ENCODE data around the gene BTG4. TPM values are rescaled to one million over a fixed set of nuclear protein-coding genes. Genes with fewer than 3 reads are reported as not detected.

Gene BTG4
- total RNA-seq, 2 donors from 2014 or later: not detected

- no peak for DNase-seq (ENCODE audit: low spot score)
- intact Hi-C loops (cut with DNase I): loop anchor here in 1 of 2 donors (5.0 kb wide), 1 partner anchor 1303 kb away; no protein-coding TSS in a partner anchor
Observed at GRCh38 chr11:111460340-111460739, 51.8 kb downstream of the BTG4 start.

GRCh38 chr11:111459506-111460270 is 52.5 kb downstream of the BTG4 start:
- DNase-seq (ENCODE audit: low spot score): no peak
- intact Hi-C loops (cut with DNase I): loop anchor here in 1 of 2 donors (5.0 kb wide), 1 partner anchor 1302 kb away; no protein-coding TSS in a partner anchor

GRCh38 chr11:111457731-111458368 is 54.3 kb downstream of the BTG4 start:
- intact Hi-C loops (cut with DNase I): no loop called here
- no peak for DNase-seq (ENCODE audit: low spot score)

- intact Hi-C loops (cut with DNase I): no loop called here
- no peak for DNase-seq (ENCODE audit: low spot score)
Observed at GRCh38 chr11:111456859-111457730, 55.1 kb downstream of the BTG4 start.

GRCh38 chr11:111456086-111456858 is 55.9 kb downstream of the BTG4 start:
- intact Hi-C loops (cut with DNase I): no loop called here
- no peak for DNase-seq (ENCODE audit: low spot score)

GRCh38 chr11:111455291-111456085 is 56.7 kb downstream of the BTG4 start:
- no peak for DNase-seq (ENCODE audit: low spot score)
- intact Hi-C loops (cut with DNase I): no loop called here

GRCh38 chr11:111454561-111455192 is 57.5 kb downstream of the BTG4 start:
- no peak for DNase-seq (ENCODE audit: low spot score)
- intact Hi-C loops (cut with DNase I): no loop called here

GRCh38 chr11:111452817-111453552 is 59.2 kb downstream of the BTG4 start:
- intact Hi-C loops (cut with DNase I): no loop called here
- no peak for DNase-seq (ENCODE audit: low spot score)

GRCh38 chr11:111452146-111452545 is 60.0 kb downstream of the BTG4 start:
- intact Hi-C loops (cut with DNase I): no loop called here
- no peak for DNase-seq (ENCODE audit: low spot score)

- DNase-seq (ENCODE audit: low spot score): no peak
- intact Hi-C loops (cut with DNase I): no loop called here
Observed at GRCh38 chr11:111450480-111451320, 61.5 kb downstream of the BTG4 start.

- DNase-seq (ENCODE audit: low spot score): no peak
- intact Hi-C loops (cut with DNase I): no loop called here
Observed at GRCh38 chr11:111449696-111450479, 62.3 kb downstream of the BTG4 start.

GRCh38 chr11:111448831-111449557 is 63.2 kb downstream of the BTG4 start:
- intact Hi-C loops (cut with DNase I): no loop called here
- DNase-seq (ENCODE audit: low spot score): no peak

GRCh38 chr11:111448414-111448813 is 63.8 kb downstream of the BTG4 start:
- intact Hi-C loops (cut with DNase I): no loop called here

GRCh38 chr11:111447931-111448330 is 64.3 kb downstream of the BTG4 start:
- intact Hi-C loops (cut with DNase I): no loop called here
- DNase-seq (ENCODE audit: low spot score): no peak

More at GRCh38 chr11:111448414-111448813, 63.8 kb downstream of the BTG4 start:
- DNase-seq (ENCODE audit: low spot score): no peak

GRCh38 chr11:111447112-111447471 is 65.1 kb downstream of the BTG4 start:
- intact Hi-C loops (cut with DNase I): no loop called here

More at GRCh38 chr11:111447112-111447471, 65.1 kb downstream of the BTG4 start:
- no peak for DNase-seq (ENCODE audit: low spot score)

Data from posterior vena cava (tissue), 2 donors.